ENCODE measurements around the gene SLC41A3.

The SLC41A3 gene

DNA sequence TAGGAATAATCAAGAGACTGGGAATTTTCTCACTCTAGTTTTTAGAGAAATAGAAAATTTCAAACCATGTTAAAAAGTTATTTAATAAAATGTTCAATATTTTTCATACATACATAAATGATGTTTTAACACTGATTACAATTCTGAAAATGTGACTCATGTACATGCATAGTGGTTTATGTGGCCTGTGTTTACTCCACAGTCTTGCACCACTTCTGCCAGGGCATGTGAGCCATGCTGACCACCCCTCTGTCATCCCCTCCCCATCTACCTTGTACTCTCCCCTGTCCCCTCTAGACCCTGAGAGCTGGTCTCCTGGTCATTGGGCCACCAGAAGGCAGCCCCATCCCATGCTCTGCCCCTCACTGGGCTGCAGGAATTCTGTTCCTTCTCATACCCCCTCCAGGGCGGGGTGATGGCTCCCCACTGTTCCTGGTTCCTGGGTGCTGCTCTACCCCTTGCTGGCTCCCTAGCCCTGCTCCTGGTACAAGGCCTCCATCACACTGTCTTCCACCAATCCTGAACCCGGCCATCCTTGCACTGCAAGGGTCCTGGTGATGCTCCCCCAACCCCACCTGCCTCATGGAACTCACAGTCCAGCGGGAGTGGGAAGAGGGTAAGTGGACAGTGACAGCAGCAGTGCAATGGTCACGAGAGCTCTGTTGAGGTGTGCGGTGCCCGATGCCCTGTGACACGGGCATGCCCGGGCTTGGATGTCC lies 24.2 kb upstream of the SLC41A3 start:
- no peaks in the 10 kb centered on the region for H3K4me1 Mint-ChIP-seq
- H3K27me3 Mint-ChIP-seq, result no peaks in the 10 kb centered on the region
- no peak for ATAC-seq (replicated peaks; ENCODE audit: extremely low read depth, poor library complexity, severe bottlenecking)
- H3K9me3 Mint-ChIP-seq, result no peaks in the 10 kb centered on the region
- H3K4me3 Mint-ChIP-seq, result no peak overlapping the region
- H3K27ac Mint-ChIP-seq (ENCODE audit: low read depth), result peak overlapping the region; percentile 45
- H3K36me3 Mint-ChIP-seq (ENCODE audit: insufficient read depth), result no peaks in the 10 kb centered on the region
- DNase-seq (ENCODE audit: low spot score in 2 of 2), result no peak

- no peak for ATAC-seq (replicated peaks; ENCODE audit: extremely low read depth, poor library complexity, severe bottlenecking)
- Mint-ChIP-seq H3K4me1 (no peaks in the 10 kb centered on the region), H3K9me3 (no peaks in the 10 kb centered on the region)
These were observed 23.4 kb upstream of the SLC41A3 start for GRCh38 chr3:126107203-126107939.

GRCh38 chr3:126106336-126107202 lies 22.6 kb upstream of the SLC41A3 start:
- no peaks in the 10 kb centered on the region for H3K4me1 Mint-ChIP-seq
- H3K4me3 Mint-ChIP-seq, result no peak overlapping the region
- no peak for DNase-seq (ENCODE audit: low spot score in 2 of 2)
- no peak overlapping the region for H3K27ac Mint-ChIP-seq (ENCODE audit: low read depth)
- ATAC-seq (replicated peaks; ENCODE audit: extremely low read depth, poor library complexity, severe bottlenecking), result no peak
- no peaks in the 10 kb centered on the region for H3K9me3 Mint-ChIP-seq
- H3K27me3 Mint-ChIP-seq, result no peaks in the 10 kb centered on the region
- H3K36me3 Mint-ChIP-seq (ENCODE audit: insufficient read depth), result no peaks in the 10 kb centered on the region

More at GRCh38 chr3:126107203-126107939, 23.4 kb upstream of the SLC41A3 start:
- no peak for DNase-seq (ENCODE audit: low spot score in 2 of 2)
- Mint-ChIP-seq H3K4me3 (no peak overlapping the region), H3K27me3 (no peaks in the 10 kb centered on the region), H3K36me3 (ENCODE audit: insufficient read depth) (no peaks in the 10 kb centered on the region), H3K27ac (ENCODE audit: low read depth) (no peak overlapping the region)

- Mint-ChIP-seq H3K9me3 (no peaks in the 10 kb centered on the region), H3K4me3 (no peak overlapping the region), H3K27ac (ENCODE audit: low read depth) (no peak overlapping the region), H3K27me3 (no peaks in the 10 kb centered on the region), H3K36me3 (ENCODE audit: insufficient read depth) (no peaks in the 10 kb centered on the region), H3K4me1 (no peaks in the 10 kb centered on the region)
- no peak for DNase-seq (ENCODE audit: low spot score in 2 of 2)
- no peak for ATAC-seq (replicated peaks; ENCODE audit: extremely low read depth, poor library complexity, severe bottlenecking)
These were observed 21.8 kb upstream of the SLC41A3 start for GRCh38 chr3:126105691-126106187.

GRCh38 chr3:126104742-126105605 lies 21.1 kb upstream of the SLC41A3 start:
- no peak overlapping the region for H3K27ac Mint-ChIP-seq (ENCODE audit: low read depth)
- H3K4me3 Mint-ChIP-seq, result no peak overlapping the region
- H3K9me3 Mint-ChIP-seq, result no peaks in the 10 kb centered on the region
- H3K4me1 Mint-ChIP-seq, result no peaks in the 10 kb centered on the region
- no peaks in the 10 kb centered on the region for H3K36me3 Mint-ChIP-seq (ENCODE audit: insufficient read depth)
- ATAC-seq (replicated peaks; ENCODE audit: extremely low read depth, poor library complexity, severe bottlenecking) (no peak), DNase-seq (ENCODE audit: low spot score in 2 of 2) (no peak)
- H3K27me3 Mint-ChIP-seq, result no peaks in the 10 kb centered on the region

DNA sequence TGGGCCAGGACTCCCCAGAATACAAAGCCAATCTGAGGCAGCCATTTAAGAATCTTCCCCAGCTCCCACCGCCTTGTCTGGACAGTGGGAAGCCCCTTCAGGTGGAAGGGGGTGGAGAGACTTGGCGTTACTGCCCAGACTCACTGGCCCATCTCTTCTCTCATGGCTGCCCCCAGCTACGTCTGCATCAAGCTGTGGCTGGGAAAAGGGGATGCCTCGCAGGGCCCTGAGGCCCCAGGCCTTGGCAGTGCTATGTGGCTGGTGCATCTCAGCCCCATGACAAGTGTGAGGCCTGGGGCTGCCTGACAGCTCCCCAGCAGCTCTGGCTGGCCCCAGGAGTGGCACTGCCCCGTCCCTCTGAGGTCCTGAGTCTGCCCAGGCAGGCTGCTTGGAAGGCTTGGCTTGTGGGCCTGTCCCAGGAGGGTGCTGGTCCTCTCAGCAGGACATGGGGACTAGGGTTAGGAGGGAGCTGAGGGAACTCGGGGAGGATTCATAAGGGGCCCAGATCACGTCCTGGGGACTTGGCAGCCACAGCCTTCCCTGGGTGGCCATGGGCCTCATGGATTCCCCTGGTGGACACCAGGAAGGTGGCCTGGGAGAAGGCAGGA lies 20.2 kb upstream of the SLC41A3 start:
- no peak overlapping the region for H3K27ac Mint-ChIP-seq (ENCODE audit: low read depth)
- ATAC-seq (replicated peaks; ENCODE audit: extremely low read depth, poor library complexity, severe bottlenecking) (no peak), DNase-seq (ENCODE audit: low spot score in 2 of 2) (no peak)
- H3K36me3 Mint-ChIP-seq (ENCODE audit: insufficient read depth), result no peaks in the 10 kb centered on the region
- H3K4me3 Mint-ChIP-seq, result no peak overlapping the region
- no peaks in the 10 kb centered on the region for H3K4me1 Mint-ChIP-seq
- H3K27me3 Mint-ChIP-seq, result no peaks in the 10 kb centered on the region
- H3K9me3 Mint-ChIP-seq, result no peaks in the 10 kb centered on the region

- no peak for ATAC-seq (replicated peaks; ENCODE audit: extremely low read depth, poor library complexity, severe bottlenecking)
- H3K36me3 Mint-ChIP-seq (ENCODE audit: insufficient read depth), result no peaks in the 10 kb centered on the region
- DNase-seq (ENCODE audit: low spot score in 2 of 2), result no peak
- H3K4me1 Mint-ChIP-seq, result no peaks in the 10 kb centered on the region
- H3K4me3 Mint-ChIP-seq, result no peak overlapping the region
- H3K27ac Mint-ChIP-seq (ENCODE audit: low read depth), result no peak overlapping the region
- H3K9me3 Mint-ChIP-seq, result no peaks in the 10 kb centered on the region
- H3K27me3 Mint-ChIP-seq, result no peaks in the 10 kb centered on the region
These were observed 19.4 kb upstream of the SLC41A3 start for GRCh38 chr3:126103121-126104027.

DNA sequence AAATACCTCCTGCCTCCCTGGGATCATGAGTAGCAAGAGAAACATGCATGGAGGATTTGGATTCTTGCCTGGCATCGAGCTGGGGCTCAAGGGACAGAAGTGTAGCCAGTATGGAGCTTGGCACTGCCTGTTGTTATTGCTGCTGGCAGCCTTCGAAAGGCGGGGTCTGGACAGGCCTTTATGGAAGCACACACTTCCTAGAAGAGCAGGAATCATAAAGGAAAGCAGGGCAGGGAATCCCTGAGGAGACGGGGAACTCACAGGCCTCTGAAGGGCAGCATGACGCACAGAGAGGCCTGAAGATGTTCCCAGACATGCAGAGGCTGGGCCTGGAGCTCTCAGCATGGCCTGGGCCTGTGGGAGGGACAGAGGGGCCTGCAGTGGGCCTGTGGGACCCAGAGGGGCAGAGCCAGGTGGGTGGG lies 18.6 kb upstream of the SLC41A3 start:
- H3K36me3 Mint-ChIP-seq (ENCODE audit: insufficient read depth), result no peaks in the 10 kb centered on the region
- no peak for ATAC-seq (replicated peaks; ENCODE audit: extremely low read depth, poor library complexity, severe bottlenecking)
- H3K4me1 Mint-ChIP-seq, result no peaks in the 10 kb centered on the region
- no peak overlapping the region for H3K27ac Mint-ChIP-seq (ENCODE audit: low read depth)
- no peak for DNase-seq (ENCODE audit: low spot score in 2 of 2)
- no peak overlapping the region for H3K4me3 Mint-ChIP-seq
- H3K9me3 Mint-ChIP-seq, result peaks cover 7% of the 10 kb centered on the region
- H3K27me3 Mint-ChIP-seq, result no peaks in the 10 kb centered on the region

DNA sequence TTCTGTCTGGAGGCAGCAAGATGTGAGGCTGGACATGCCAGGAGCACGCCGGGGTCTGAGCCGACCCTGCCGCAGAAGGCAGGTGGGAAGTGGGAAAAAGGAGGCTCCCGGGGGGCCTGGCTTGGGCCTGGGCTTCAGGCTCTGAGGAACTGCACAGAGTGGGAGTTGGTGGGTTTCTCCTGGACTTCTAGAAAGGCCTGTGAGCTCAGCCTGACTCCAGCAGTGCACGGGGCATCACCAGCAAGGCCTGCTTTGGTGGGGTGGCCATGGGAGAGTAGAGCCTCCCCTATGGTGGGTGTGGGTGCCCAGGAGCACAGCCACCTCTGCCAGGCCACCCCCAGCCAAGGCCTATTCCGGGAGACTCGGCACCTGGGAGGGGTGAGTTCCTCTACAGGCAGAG lies 18.1 kb upstream of the SLC41A3 start:
- DNase-seq (ENCODE audit: low spot score in 2 of 2) (peak in 1 of 2 donors; percentile 8), ATAC-seq (replicated peaks; ENCODE audit: extremely low read depth, poor library complexity, severe bottlenecking) (no peak)
- H3K36me3 Mint-ChIP-seq (ENCODE audit: insufficient read depth), result no peaks in the 10 kb centered on the region
- H3K4me1 Mint-ChIP-seq, result no peaks in the 10 kb centered on the region
- no peaks in the 10 kb centered on the region for H3K27me3 Mint-ChIP-seq
- H3K4me3 Mint-ChIP-seq, result no peak overlapping the region
- H3K9me3 Mint-ChIP-seq, result peaks cover 8% of the 10 kb centered on the region
- H3K27ac Mint-ChIP-seq (ENCODE audit: low read depth), result no peak overlapping the region

DNA sequence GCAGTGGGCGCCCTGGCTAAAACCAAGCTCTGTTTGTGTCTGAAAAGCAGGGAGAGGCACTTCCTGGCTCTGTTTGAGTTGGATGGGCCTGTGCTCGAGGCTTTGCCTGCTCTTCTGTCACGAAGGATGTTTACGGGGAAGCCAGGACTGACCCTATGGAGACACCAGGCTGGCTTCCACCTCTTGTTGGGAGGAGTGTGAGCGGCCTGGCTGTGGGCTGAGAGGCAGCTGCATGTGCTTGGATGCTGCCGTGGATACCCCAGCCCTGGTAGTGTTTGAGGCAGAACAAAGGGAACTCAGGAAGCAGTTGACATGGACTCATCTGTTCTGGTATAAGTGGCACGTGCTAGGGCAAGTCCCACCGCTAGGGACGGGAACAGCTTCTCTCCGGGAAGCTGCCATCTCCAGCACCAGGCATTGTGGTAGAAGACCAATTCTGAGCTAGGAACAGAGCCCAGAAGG lies 17.6 kb upstream of the SLC41A3 start:
- no peak overlapping the region for H3K27ac Mint-ChIP-seq (ENCODE audit: low read depth)
- DNase-seq (ENCODE audit: low spot score in 2 of 2), result no peak

More for the DNA sequence above, 17.6 kb upstream of the SLC41A3 start:
- H3K9me3 Mint-ChIP-seq, result peaks cover 8% of the 10 kb centered on the region
- no peaks in the 10 kb centered on the region for H3K27me3 Mint-ChIP-seq
- H3K4me1 Mint-ChIP-seq, result no peaks in the 10 kb centered on the region
- ATAC-seq (replicated peaks; ENCODE audit: extremely low read depth, poor library complexity, severe bottlenecking), result no peak
- H3K36me3 Mint-ChIP-seq (ENCODE audit: insufficient read depth), result no peaks in the 10 kb centered on the region
- no peak overlapping the region for H3K4me3 Mint-ChIP-seq
